ENCODE data around the gene KLHL7. TPM values are rescaled to one million over a fixed set of nuclear protein-coding genes. Genes with fewer than 3 reads are reported as not detected.

KLHL7 gene
- total RNA-seq, 2 experiments from 2014 or later, result 17.1 to 18.2 TPM

GRCh38 chr7:23133797-23134196 lies 28.2 kb downstream of the KLHL7 start:
- POLR2A ChIA-PET, result no interaction called here
- ATAC-seq (no peak), DNase-seq (no peak)
- Mint-ChIP-seq H3K4me1 (ENCODE audit: low read depth) (no peaks in the 10 kb centered on the region), H3K36me3 (ENCODE audit: low read depth) (peaks cover 12% of the 10 kb centered on the region), H3K27me3 (no peaks in the 10 kb centered on the region), H3K27ac (no peak overlapping the region), H3K4me3 (no peak overlapping the region), H3K9me3 (peaks cover 3% of the 10 kb centered on the region)
- CTCF ChIA-PET, result no interaction called here
- intact Hi-C loops (cut with micrococcal nuclease), result no loop called here
- TF ChIP-seq CTCF (IDR thresholded peaks at IDR 0.05), result no peak

GRCh38 chr7:23135755-23136154 lies 30.2 kb downstream of the KLHL7 start:
- ChIA-PET CTCF (interaction anchor here (0.8 to 2.5 kb wide), 3 partner anchors 22 to 49 kb away, joined by 3 to 10 read pairs (median 3); no protein-coding TSS in a partner anchor), POLR2A (no interaction called here)
- no peaks in the 10 kb centered on the region for H3K4me1 Mint-ChIP-seq (ENCODE audit: low read depth)
- H3K36me3 Mint-ChIP-seq (ENCODE audit: low read depth), result peaks cover 9% of the 10 kb centered on the region
- H3K27me3 Mint-ChIP-seq, result no peaks in the 10 kb centered on the region
- no peak overlapping the region for H3K27ac Mint-ChIP-seq
- peaks cover 3% of the 10 kb centered on the region for H3K9me3 Mint-ChIP-seq
- H3K4me3 Mint-ChIP-seq, result no peak overlapping the region
- ATAC-seq (no peak), DNase-seq (no peak)
- no peak for TF ChIP-seq CTCF (IDR thresholded peaks at IDR 0.05)
- intact Hi-C loops (cut with micrococcal nuclease), result no loop called here

GRCh38 chr7:23136216-23136615 lies 30.6 kb downstream of the KLHL7 start:
- H3K27me3 Mint-ChIP-seq, result no peaks in the 10 kb centered on the region
- ChIA-PET CTCF (interaction anchor here (0.8 to 2.5 kb wide), 3 partner anchors 22 to 50 kb away, joined by 3 to 10 read pairs (median 3); no protein-coding TSS in a partner anchor), POLR2A (no interaction called here)
- DNase-seq (no peak), ATAC-seq (no peak)
- H3K9me3 Mint-ChIP-seq, result peaks cover 3% of the 10 kb centered on the region
- H3K36me3 Mint-ChIP-seq (ENCODE audit: low read depth), result peaks cover 9% of the 10 kb centered on the region
- H3K4me1 Mint-ChIP-seq (ENCODE audit: low read depth), result no peaks in the 10 kb centered on the region
- intact Hi-C loops (cut with micrococcal nuclease), result no loop called here
- TF ChIP-seq CTCF (IDR thresholded peaks at IDR 0.05), result no peak
- no peak overlapping the region for H3K4me3 Mint-ChIP-seq
- no peak overlapping the region for H3K27ac Mint-ChIP-seq

GRCh38 chr7:23157679-23158078 lies 52.1 kb downstream of the KLHL7 start:
- ATAC-seq, result no peak
- ChIA-PET POLR2A (interaction anchor here (1.1 kb wide), 1 partner anchor 59 kb away, joined by 5 read pairs; no protein-coding TSS in a partner anchor), CTCF (interaction anchor here (0.9 to 1.1 kb wide), 2 partner anchors 22 to 23 kb away, joined by 3 read pairs; no protein-coding TSS in a partner anchor)
- Mint-ChIP-seq H3K36me3 (ENCODE audit: low read depth) (peaks cover 2% of the 10 kb centered on the region), H3K9me3 (no peaks in the 10 kb centered on the region), H3K27ac (no peak overlapping the region), H3K4me1 (ENCODE audit: low read depth) (no peaks in the 10 kb centered on the region), H3K27me3 (no peaks in the 10 kb centered on the region), H3K4me3 (no peak overlapping the region)
- intact Hi-C loops (cut with micrococcal nuclease), result no loop called here
- no peak for TF ChIP-seq CTCF (IDR thresholded peaks at IDR 0.05)
- DNase-seq, result no peak

GRCh38 chr7:23158546-23158945 lies 53.0 kb downstream of the KLHL7 start:
- DNase-seq, result no peak
- H3K4me1 Mint-ChIP-seq (ENCODE audit: low read depth), result no peaks in the 10 kb centered on the region
- no peaks in the 10 kb centered on the region for H3K27me3 Mint-ChIP-seq
- CTCF ChIA-PET, result interaction anchor here (0.9 kb wide), 1 partner anchor 23 kb away, joined by 3 read pairs; no protein-coding TSS in a partner anchor
- ATAC-seq, result no peak
- no peaks in the 10 kb centered on the region for H3K9me3 Mint-ChIP-seq
- no peak overlapping the region for H3K27ac Mint-ChIP-seq
- H3K36me3 Mint-ChIP-seq (ENCODE audit: low read depth), result no peaks in the 10 kb centered on the region
- TF ChIP-seq CTCF (IDR thresholded peaks at IDR 0.05), result no peak
- intact Hi-C loops (cut with micrococcal nuclease), result no loop called here
- POLR2A ChIA-PET, result interaction anchor here (1.1 kb wide), 1 partner anchor 60 kb away, joined by 5 read pairs; no protein-coding TSS in a partner anchor
- H3K4me3 Mint-ChIP-seq, result no peak overlapping the region
